Midbrain (tissue), 1 donor: ENCODE measurements around the gene LRRC14B.
"Not testable (repeated sequence)": the region's sequence is repeated elsewhere in the genome, so short reads cannot be mapped to it uniquely, and the experiment has no call there.

Experiments
- DNase-seq: peaks from one replicate; lab custom pipeline; 2025; lab: John Stamatoyannopoulos, UW

LRRC14B gene

GRCh38 chr5:192691-192969 is 1.3 kb downstream of the LRRC14B start:
- no peak for DNase-seq

- DNase-seq = no peak
Observed at GRCh38 chr5:192970-193831, 1.9 kb downstream of the LRRC14B start.

- no peak for DNase-seq
Observed at GRCh38 chr5:194102-194501, 2.8 kb downstream of the LRRC14B start.

GRCh38 chr5:194603-195209 is 3.4 kb downstream of the LRRC14B start:
- DNase-seq = no peak

- DNase-seq = no peak
Observed at GRCh38 chr5:195401-196160, 4.3 kb downstream of the LRRC14B start.

- DNase-seq = no peak
Observed at GRCh38 chr5:196350-196749, 5.1 kb downstream of the LRRC14B start.

GRCh38 chr5:197031-197430 is 5.7 kb downstream of the LRRC14B start:
- not testable (repeated sequence) for DNase-seq

- no peak for DNase-seq
Observed at GRCh38 chr5:197892-198489, 6.7 kb downstream of the LRRC14B start.

GRCh38 chr5:198516-199196 is 7.4 kb downstream of the LRRC14B start:
- no peak for DNase-seq

GRCh38 chr5:199197-199949 is 8.1 kb downstream of the LRRC14B start:
- DNase-seq = no peak

GRCh38 chr5:199950-200645 is 8.8 kb downstream of the LRRC14B start:
- no peak for DNase-seq

GRCh38 chr5:200985-201384 is 9.7 kb downstream of the LRRC14B start:
- no peak for DNase-seq

GRCh38 chr5:201672-202071 is 10.4 kb downstream of the LRRC14B start:
- no peak for DNase-seq

GRCh38 chr5:203246-203930 is 12.1 kb downstream of the LRRC14B start:
- no peak for DNase-seq

GRCh38 chr5:204001-204400 is 12.7 kb downstream of the LRRC14B start:
- DNase-seq = no peak

- no peak for DNase-seq
Observed at GRCh38 chr5:204462-204861, 13.2 kb downstream of the LRRC14B start.

- no peak for DNase-seq
Observed at GRCh38 chr5:204966-205670, 13.8 kb downstream of the LRRC14B start.

- no peak for DNase-seq
Observed at GRCh38 chr5:206406-206805, 15.1 kb downstream of the LRRC14B start.

GRCh38 chr5:206927-207536 is 15.7 kb downstream of the LRRC14B start:
- no peak for DNase-seq
